GDM1 (cell line): ENCODE measurements around the gene ST14.
A peak's percentile ranks its signal among the peaks of the same experiment; 100 is the strongest.
"Not testable (repeated sequence)": the region's sequence is repeated elsewhere in the genome, so short reads cannot be mapped to it uniquely, and the experiment has no call there.

Experiments used
- DNase-seq: peaks from one replicate; lab custom pipeline; 2025; lab: John Stamatoyannopoulos, UW

The ST14 gene

GRCh38 chr11:130164221-130164570 lies 4.6 kb downstream of the ST14 start:
- no peak for DNase-seq

GRCh38 chr11:130165601-130166456 lies 6.2 kb downstream of the ST14 start:
- peak; percentile 41 for DNase-seq

GRCh38 chr11:130166457-130166784 lies 6.8 kb downstream of the ST14 start:
- no peak for DNase-seq

GRCh38 chr11:130167146-130167545 lies 7.6 kb downstream of the ST14 start:
- DNase-seq, result no peak

GRCh38 chr11:130168105-130168504 lies 8.5 kb downstream of the ST14 start:
- no peak for DNase-seq

- DNase-seq, result no peak
These were observed 10.8 kb downstream of the ST14 start for GRCh38 chr11:130170345-130170744.

- DNase-seq, result no peak
These were observed 12.0 kb downstream of the ST14 start for GRCh38 chr11:130171534-130171933.

GRCh38 chr11:130172001-130172400 lies 12.4 kb downstream of the ST14 start:
- not testable (repeated sequence) for DNase-seq

- DNase-seq, result no peak
These were observed 15.1 kb downstream of the ST14 start for GRCh38 chr11:130174642-130175041.

- DNase-seq, result no peak
These were observed 16.3 kb downstream of the ST14 start for GRCh38 chr11:130175898-130176297.

GRCh38 chr11:130177782-130178181 lies 18.2 kb downstream of the ST14 start:
- no peak for DNase-seq

- no peak for DNase-seq
These were observed 19.1 kb downstream of the ST14 start for GRCh38 chr11:130178441-130179339.

- no peak for DNase-seq
These were observed 20.1 kb downstream of the ST14 start for GRCh38 chr11:130179396-130180306.

- no peak for DNase-seq
These were observed 20.9 kb downstream of the ST14 start for GRCh38 chr11:130180491-130180890.

- DNase-seq, result no peak
These were observed 21.3 kb downstream of the ST14 start for GRCh38 chr11:130180896-130181294.

- DNase-seq, result no peak
These were observed 22.0 kb downstream of the ST14 start for GRCh38 chr11:130181295-130182272.

GRCh38 chr11:130183878-130184610 lies 24.5 kb downstream of the ST14 start:
- no peak for DNase-seq

- DNase-seq, result no peak
These were observed 27.5 kb downstream of the ST14 start for GRCh38 chr11:130187096-130187495.

- no peak for DNase-seq
These were observed 28.5 kb downstream of the ST14 start for GRCh38 chr11:130188047-130188446.
